Thyroid gland (tissue), 4 donors: ENCODE data around the gene SYT9.

Source experiments
- POLR2A ChIP-seq, 2 donors: fragments of 450-650 bp; IDR thresholded peaks; one replicate each; pipeline ENCODE4 v1.6.1; 2017; ENCODE audit warnings: antibody characterized with exemption in 2 of 2, mild to moderate bottlenecking in 2 of 2, moderate library complexity in 1 of 2
- TF ChIP-seq, protein P1 (sequence below), 6 experiments: fragments of 200-600 bp in 3 of 6; fragments of 450-650 bp in 3 of 6; sonication (generic) in 3 of 6; IDR thresholded peaks; one replicate each; pipeline ENCODE4 v1.5.1; 2016 to 2019; ENCODE audit warnings: antibody characterized with exemption in 6 of 6, mild to moderate bottlenecking in 2 of 6, inconsistent platforms in 1 of 6, moderate library complexity in 1 of 6

DNA sequence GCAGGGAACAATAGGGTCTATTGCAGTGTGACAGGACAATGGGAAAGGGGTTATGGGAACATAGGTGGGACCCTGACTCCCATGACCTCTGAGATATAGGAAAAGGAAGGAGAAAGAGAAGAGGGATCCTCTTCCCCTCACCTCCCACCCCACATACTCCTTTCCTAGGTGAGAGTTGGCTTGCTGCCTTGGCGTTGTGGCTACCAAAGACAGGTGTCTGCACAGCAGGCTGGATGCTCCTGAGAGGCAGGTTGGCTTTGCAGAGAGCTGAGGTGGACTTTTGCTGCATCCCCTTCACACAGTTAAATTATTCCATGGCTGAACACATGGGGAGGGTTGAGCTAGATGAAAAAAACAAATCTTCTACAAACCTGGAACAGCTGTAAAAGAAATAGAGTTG, 80.7 kb downstream of the SYT9 start:
- TF ChIP-seq, protein P1, sequence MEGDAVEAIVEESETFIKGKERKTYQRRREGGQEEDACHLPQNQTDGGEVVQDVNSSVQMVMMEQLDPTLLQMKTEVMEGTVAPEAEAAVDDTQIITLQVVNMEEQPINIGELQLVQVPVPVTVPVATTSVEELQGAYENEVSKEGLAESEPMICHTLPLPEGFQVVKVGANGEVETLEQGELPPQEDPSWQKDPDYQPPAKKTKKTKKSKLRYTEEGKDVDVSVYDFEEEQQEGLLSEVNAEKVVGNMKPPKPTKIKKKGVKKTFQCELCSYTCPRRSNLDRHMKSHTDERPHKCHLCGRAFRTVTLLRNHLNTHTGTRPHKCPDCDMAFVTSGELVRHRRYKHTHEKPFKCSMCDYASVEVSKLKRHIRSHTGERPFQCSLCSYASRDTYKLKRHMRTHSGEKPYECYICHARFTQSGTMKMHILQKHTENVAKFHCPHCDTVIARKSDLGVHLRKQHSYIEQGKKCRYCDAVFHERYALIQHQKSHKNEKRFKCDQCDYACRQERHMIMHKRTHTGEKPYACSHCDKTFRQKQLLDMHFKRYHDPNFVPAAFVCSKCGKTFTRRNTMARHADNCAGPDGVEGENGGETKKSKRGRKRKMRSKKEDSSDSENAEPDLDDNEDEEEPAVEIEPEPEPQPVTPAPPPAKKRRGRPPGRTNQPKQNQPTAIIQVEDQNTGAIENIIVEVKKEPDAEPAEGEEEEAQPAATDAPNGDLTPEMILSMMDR (IDR thresholded peaks at IDR 0.05), result no peak
- no peak for TF ChIP-seq POLR2A (IDR thresholded peaks at IDR 0.05)
